ENCODE results near the gene SLC22A8. TPM values are rescaled to one million over a fixed set of nuclear protein-coding genes. Genes with fewer than 3 reads are reported as not detected.

The SLC22A8 gene
- total and polyA plus RNA-seq, 2 of the 13 experiments (the other 11 are each of a cell fraction or from before 2014, with no cell fraction given), result 0.04 to 0.05 TPM

- H3K27ac ChIP-seq (ENCODE audit: extremely low read length, insufficient read depth, low read length), result no peak overlapping the region
- no peaks in the 10 kb centered on the region for H3K9me3 ChIP-seq (ENCODE audit: low read length)
- TF ChIP-seq HES4 (CRISPR knock-in tag; IDR thresholded peaks at IDR 0.05; ENCODE audit: borderline replicate concordance) (no peak), ZNF276 (CRISPR knock-in tag; IDR thresholded peaks at IDR 0.05; ENCODE audit: low read depth) (no peak), CEBPG (CRISPR knock-in tag; IDR thresholded peaks at IDR 0.05) (no peak), NFATC3 (CRISPR knock-in tag; IDR thresholded peaks at IDR 0.05) (no peak), HOXD1 (CRISPR knock-in tag; IDR thresholded peaks at IDR 0.05) (no peak), ARNTL (CRISPR knock-in tag; IDR thresholded peaks at IDR 0.05) (no peak), MEIS1 (CRISPR knock-in tag; IDR thresholded peaks at IDR 0.05; ENCODE audit: borderline replicate concordance) (no peak), NCOA1 (CRISPR knock-in tag; IDR thresholded peaks at IDR 0.05) (no peak), ZFYVE20 (CRISPR knock-in tag; IDR thresholded peaks at IDR 0.05; ENCODE audit: borderline replicate concordance, low read depth) (no peak), ATF4 (CRISPR knock-in tag; IDR thresholded peaks at IDR 0.05) (no peak), TOPORS (CRISPR knock-in tag; IDR thresholded peaks at IDR 0.05) (no peak), ZNF704 (CRISPR knock-in tag; IDR thresholded peaks at IDR 0.05; ENCODE audit: borderline replicate concordance) (no peak), ZNF782 (CRISPR knock-in tag; IDR thresholded peaks at IDR 0.05; ENCODE audit: borderline replicate concordance) (no peak), ZNF468 (CRISPR knock-in tag; IDR thresholded peaks at IDR 0.05) (no peak), ZNF180 (CRISPR knock-in tag; IDR thresholded peaks at IDR 0.05; ENCODE audit: borderline replicate concordance, low read depth) (no peak)
- H3K36me3 ChIP-seq (replicated peaks in 1 of 2; ENCODE audit: control insufficient read depth in 1 of 2, insufficient read depth in 2 of 2, low read length in 2 of 2), result no peaks in the 10 kb centered on the region
- H2AFZ ChIP-seq (ENCODE audit: low read length), result no peak overlapping the region
- ATAC-seq (no peak), DNase-seq (ENCODE audit: low spot score) (no peak), FAIRE-seq (no peak)
- 0% methylated on average over 2 of the region's 2 CpGs for WGBS (ENCODE audit: low lambda C conversion rate)
- H3K4me3 ChIP-seq (replicated peaks in 1 of 3; ENCODE audit: insufficient read depth in 1 of 3, low read depth in 2 of 3, low read length in 3 of 3), result no peak overlapping the region
- ChIA-PET CTCF (ENCODE audit: low intra/inter-chr PET ratio, low total read pairs) (no interaction called here), POLR2A (no interaction called here)
- peaks cover 3 to 7% of the 10 kb centered on the region in 2 experiments; a peak in 2 of 5 replicates for H3K27me3 ChIP-seq (ENCODE audit: control insufficient read depth in 1 of 2, insufficient read depth in 2 of 2, low read length in 2 of 2)
- no TSS peak for BruUV-seq (replicated peaks)
- no peak overlapping the region for H3K4me2 ChIP-seq (ENCODE audit: low read depth, low read length)
- no peaks in the 10 kb centered on the region for H3K4me1 ChIP-seq (ENCODE audit: insufficient read depth, low read length)
- intact Hi-C loops (cut with micrococcal nuclease; ENCODE audit: unreplicated experiment), result no loop called here
- no peaks in the 10 kb centered on the region for H4K20me1 ChIP-seq (ENCODE audit: insufficient read depth, low read length)
- no peaks in the 10 kb centered on the region for H3K79me2 ChIP-seq (ENCODE audit: insufficient read depth, low read length)
- in situ Hi-C loops (cut with HindIII; ENCODE audit: extremely low pct_ligation_motif_present, low pct_unique_long_range_greater_than_20kb), result no loop called here
- H3K9ac ChIP-seq (ENCODE audit: insufficient read depth, low read depth, low read length), result no peak overlapping the region
These were observed 58.5 kb downstream of the SLC22A8 start for GRCh38 chr11:62957147-62957546.

Measured in HepG2 (cell line).